NCI-H524 (cell line): ENCODE results near the gene NFIB.

Experiments used
- DNase-seq, 2 experiments: peaks; one replicate each; lab custom pipeline; 2025; lab: John Stamatoyannopoulos, UW

Gene NFIB

GRCh38 chr9:14313951-14314423 lies at the start of gene NFIB:
TSS of gene NFIB (minus strand) at chr9:14314141. CDS start at chr9:14313511, 630 bp downstream.
- DNase-seq = peak in 1 of 2 experiments; percentile 35

GRCh38 chr9:14362175-14362574 lies 48.2 kb upstream of the NFIB start:
- DNase-seq = no peak

GRCh38 chr9:14361074-14361473 lies 47.1 kb upstream of the NFIB start:
- no peak for DNase-seq

- no peak for DNase-seq
These were observed 44.6 kb upstream of the NFIB start for GRCh38 chr9:14358523-14358922.

- DNase-seq = no peak
These were observed 42.7 kb upstream of the NFIB start for GRCh38 chr9:14356351-14357265.

GRCh38 chr9:14354201-14354600 lies 40.3 kb upstream of the NFIB start:
- DNase-seq = no peak

- DNase-seq = peak; percentile 53 to 73
These were observed 39.5 kb upstream of the NFIB start for GRCh38 chr9:14353222-14354056.

GRCh38 chr9:14352503-14352902 lies 38.6 kb upstream of the NFIB start:
- DNase-seq = no peak

GRCh38 chr9:14351221-14351836 lies 37.4 kb upstream of the NFIB start:
- DNase-seq = no peak

- DNase-seq = no peak
These were observed 36.8 kb upstream of the NFIB start for GRCh38 chr9:14350754-14351153.

GRCh38 chr9:14350349-14350728 lies 36.4 kb upstream of the NFIB start:
- DNase-seq = no peak

- no peak for DNase-seq
These were observed 35.8 kb upstream of the NFIB start for GRCh38 chr9:14349447-14350348.

GRCh38 chr9:14349146-14349446 lies 35.2 kb upstream of the NFIB start:
- peak in 1 of 2 experiments; percentile 35 for DNase-seq

GRCh38 chr9:14348373-14349145 lies 34.6 kb upstream of the NFIB start:
- peak in 1 of 2 experiments; percentile 37 for DNase-seq

GRCh38 chr9:14348123-14348372 lies 34.1 kb upstream of the NFIB start:
- DNase-seq = no peak

- DNase-seq = peak in 1 of 2 experiments; percentile 51
These were observed 33.6 kb upstream of the NFIB start for GRCh38 chr9:14347406-14348122.

GRCh38 chr9:14346811-14347405 lies 33.0 kb upstream of the NFIB start:
- no peak for DNase-seq

- DNase-seq = peak in 1 of 2 experiments; percentile 17
These were observed 32.4 kb upstream of the NFIB start for GRCh38 chr9:14346231-14346791.
